ENCODE results near the gene PROKR1.

Gene PROKR1

DNA sequence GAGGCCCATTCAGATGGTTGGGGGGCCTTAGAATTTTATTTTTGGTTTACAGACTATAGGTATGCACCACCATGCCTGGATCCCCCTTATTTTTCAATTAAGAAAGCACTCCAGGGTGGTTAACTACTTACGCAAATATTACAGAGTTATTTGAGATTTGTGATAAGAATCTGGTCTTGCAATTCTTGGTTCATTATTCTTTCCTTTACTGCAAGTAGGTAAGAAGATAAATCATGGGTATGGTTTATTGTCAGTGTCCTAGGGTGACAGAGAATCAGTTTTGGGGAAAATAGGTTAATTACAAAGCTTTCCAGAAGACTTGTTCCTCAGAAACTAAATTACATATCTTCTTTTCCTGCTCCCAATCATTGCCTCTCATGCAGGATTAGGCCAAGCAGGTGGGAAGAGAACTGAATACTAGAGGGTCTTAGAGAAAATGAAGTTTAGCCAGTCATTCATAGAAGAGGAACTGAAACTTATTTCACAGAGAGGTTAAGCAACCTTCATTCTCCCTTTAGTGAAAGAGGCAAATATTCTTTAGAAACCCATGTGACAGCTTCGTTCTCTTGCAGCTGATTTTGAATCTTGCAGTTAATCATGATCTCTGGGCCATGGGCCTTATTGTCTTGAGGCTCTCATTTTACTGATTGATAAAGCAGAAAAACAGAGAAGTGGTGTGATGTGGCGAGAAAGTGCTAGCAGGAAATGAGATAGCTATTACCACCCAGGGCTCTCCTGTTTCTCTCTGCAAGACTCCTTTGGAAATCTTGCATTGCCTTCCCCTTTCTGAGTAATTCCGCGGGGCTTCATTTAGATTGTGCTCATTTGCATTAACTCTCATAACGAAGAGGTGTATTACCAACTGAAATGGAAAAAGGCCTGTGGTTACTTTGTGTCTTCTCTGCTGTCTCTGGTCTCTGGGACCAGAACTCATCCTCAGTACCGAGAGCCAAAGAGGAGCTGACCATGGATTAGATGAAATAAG, 46.5 kb downstream of the PROKR1 start:
- H3K9ac ChIP-seq (ENCODE audit: low read length): no peak overlapping the region
- no peak overlapping the region for H3K27ac ChIP-seq (ENCODE audit: low read depth, low read length)
- H3K4me1 ChIP-seq (ENCODE audit: control insufficient read depth, insufficient read depth, low read length): no peaks in the 10 kb centered on the region
- no peak overlapping the region for H3K4me3 ChIP-seq (ENCODE audit: low read length)
- H3K36me3 ChIP-seq (ENCODE audit: control insufficient read depth, insufficient read depth, low read length): no peaks in the 10 kb centered on the region
- no peaks in the 10 kb centered on the region for H3K27me3 ChIP-seq (ENCODE audit: control insufficient read depth, insufficient read depth, low read length)

DNA sequence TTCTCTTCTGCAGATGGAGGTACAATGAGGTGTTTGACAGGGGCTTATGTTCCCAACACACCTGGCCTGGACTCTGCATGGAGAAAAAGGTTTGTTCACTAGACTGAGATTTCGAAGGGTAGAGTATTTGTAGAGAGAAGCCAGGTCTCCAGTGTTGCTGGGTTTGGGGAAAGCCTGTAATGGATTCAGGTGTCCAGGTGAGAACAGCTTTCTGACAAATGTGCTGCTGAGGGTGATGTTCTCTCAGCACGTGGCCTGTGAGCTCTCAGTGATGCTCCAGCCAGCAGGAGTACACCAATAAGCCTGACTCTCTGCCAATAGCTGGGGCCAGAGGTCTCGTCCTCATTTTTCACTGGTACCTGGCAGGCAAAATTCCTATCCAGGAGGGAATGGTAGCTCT, 47.5 kb downstream of the PROKR1 start:
- Histone ChIP-seq H3K4me3 (ENCODE audit: low read length) (no peak overlapping the region), H3K9ac (ENCODE audit: low read length) (no peak overlapping the region), H3K36me3 (ENCODE audit: control insufficient read depth, insufficient read depth, low read length) (no peaks in the 10 kb centered on the region), H3K27me3 (ENCODE audit: control insufficient read depth, insufficient read depth, low read length) (no peaks in the 10 kb centered on the region), H3K27ac (ENCODE audit: low read depth, low read length) (no peak overlapping the region), H3K4me1 (ENCODE audit: control insufficient read depth, insufficient read depth, low read length) (no peaks in the 10 kb centered on the region)

DNA sequence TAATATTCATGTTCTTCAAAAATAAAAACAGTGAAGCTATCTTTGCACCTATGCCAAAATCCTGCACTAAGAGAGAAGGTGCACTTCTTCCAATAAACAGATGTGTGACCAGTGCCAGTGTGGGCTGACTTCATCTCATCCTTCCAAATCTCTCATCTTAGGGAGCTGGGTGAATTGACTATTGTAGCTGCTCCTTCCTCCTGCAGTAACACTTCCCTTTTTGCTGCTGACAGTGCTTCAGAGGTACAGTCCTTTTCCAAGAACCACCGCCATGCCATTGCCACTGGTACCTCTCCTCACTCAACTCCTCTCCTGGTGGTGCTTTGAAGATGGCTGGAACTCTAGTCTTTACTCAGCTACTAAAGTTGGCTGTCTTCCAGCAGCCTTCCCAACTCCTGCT, 49.1 kb downstream of the PROKR1 start:
- Histone ChIP-seq H3K4me1 (ENCODE audit: control insufficient read depth, insufficient read depth, low read length) (no peaks in the 10 kb centered on the region), H3K27ac (ENCODE audit: low read depth, low read length) (no peak overlapping the region), H3K4me3 (ENCODE audit: low read length) (no peak overlapping the region), H3K9ac (ENCODE audit: low read length) (no peak overlapping the region), H3K27me3 (ENCODE audit: control insufficient read depth, insufficient read depth, low read length) (no peaks in the 10 kb centered on the region), H3K36me3 (ENCODE audit: control insufficient read depth, insufficient read depth, low read length) (no peaks in the 10 kb centered on the region)

DNA sequence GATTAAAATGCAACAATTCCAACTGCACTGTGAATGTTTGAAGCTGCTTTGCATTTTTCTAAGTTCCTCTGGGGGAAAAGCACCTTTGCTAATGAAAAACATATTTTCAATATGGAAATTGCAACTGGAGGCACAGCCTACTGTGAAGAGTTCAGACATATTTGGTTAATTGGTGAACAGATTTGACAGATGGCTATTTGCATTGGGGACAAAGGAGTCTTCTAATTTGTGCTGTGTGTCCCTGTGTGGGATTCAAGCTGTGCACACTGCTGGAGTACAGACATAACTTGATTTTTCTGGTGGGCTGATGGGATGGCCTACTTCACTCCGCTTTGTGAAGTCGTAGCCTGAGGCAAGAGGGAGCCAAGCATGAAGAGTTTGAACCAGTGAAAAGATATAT, 50.6 kb downstream of the PROKR1 start:
- no peaks in the 10 kb centered on the region for H3K27me3 ChIP-seq (ENCODE audit: control insufficient read depth, insufficient read depth, low read length)
- no peak overlapping the region for H3K9ac ChIP-seq (ENCODE audit: low read length)
- no peaks in the 10 kb centered on the region for H3K36me3 ChIP-seq (ENCODE audit: control insufficient read depth, insufficient read depth, low read length)
- H3K27ac ChIP-seq (ENCODE audit: low read depth, low read length): no peak overlapping the region
- no peak overlapping the region for H3K4me3 ChIP-seq (ENCODE audit: low read length)
- H3K4me1 ChIP-seq (ENCODE audit: control insufficient read depth, insufficient read depth, low read length): no peaks in the 10 kb centered on the region

DNA sequence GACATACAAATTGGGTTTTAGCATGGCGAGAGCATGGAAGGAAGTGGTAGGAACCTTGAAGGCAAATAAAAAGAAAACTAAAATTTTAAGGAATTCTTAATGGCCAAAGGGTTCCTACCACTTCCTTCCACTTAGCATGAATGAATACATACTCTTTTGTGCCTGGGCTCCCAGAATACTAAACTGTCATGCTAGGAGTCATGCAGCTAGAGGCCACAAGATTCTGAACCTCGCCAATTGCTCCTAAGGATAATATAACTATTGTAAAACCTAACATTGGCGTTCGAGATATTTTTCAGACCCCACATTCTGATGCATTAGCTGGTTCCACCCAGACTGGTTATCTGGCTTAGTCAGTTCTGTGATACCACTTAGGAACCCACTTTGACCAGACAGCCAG, 52.6 kb downstream of the PROKR1 start:
- H3K36me3 ChIP-seq (ENCODE audit: control insufficient read depth, insufficient read depth, low read length): no peaks in the 10 kb centered on the region
- H3K4me3 ChIP-seq (ENCODE audit: low read length): no peak overlapping the region
- no peaks in the 10 kb centered on the region for H3K27me3 ChIP-seq (ENCODE audit: control insufficient read depth, insufficient read depth, low read length)
- no peaks in the 10 kb centered on the region for H3K4me1 ChIP-seq (ENCODE audit: control insufficient read depth, insufficient read depth, low read length)
- H3K9ac ChIP-seq (ENCODE audit: low read length): no peak overlapping the region
- no peak overlapping the region for H3K27ac ChIP-seq (ENCODE audit: low read depth, low read length)

DNA sequence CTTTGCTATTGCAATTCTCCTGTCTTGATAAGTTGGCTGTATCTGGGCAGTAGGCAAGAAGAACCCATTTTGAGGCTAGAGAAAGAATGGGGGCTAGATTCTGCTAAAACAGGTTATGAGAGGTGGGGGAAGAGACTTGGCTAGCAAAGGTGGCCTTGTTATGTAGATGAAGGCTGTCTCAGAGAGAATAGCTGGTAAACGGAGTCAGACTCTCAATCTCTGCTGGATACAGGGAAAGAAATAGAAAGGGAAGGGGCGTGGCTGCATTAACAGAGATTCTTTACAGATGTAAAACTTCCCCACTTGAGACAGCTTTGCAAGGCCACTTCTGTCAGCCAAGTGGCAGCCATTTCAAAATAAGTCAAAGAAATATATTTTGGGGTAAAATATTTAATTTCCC, 53.2 kb downstream of the PROKR1 start:
- H3K27me3 ChIP-seq (ENCODE audit: control insufficient read depth, insufficient read depth, low read length): no peaks in the 10 kb centered on the region
- H3K4me1 ChIP-seq (ENCODE audit: control insufficient read depth, insufficient read depth, low read length): no peaks in the 10 kb centered on the region
- H3K4me3 ChIP-seq (ENCODE audit: low read length): no peak overlapping the region

DNA sequence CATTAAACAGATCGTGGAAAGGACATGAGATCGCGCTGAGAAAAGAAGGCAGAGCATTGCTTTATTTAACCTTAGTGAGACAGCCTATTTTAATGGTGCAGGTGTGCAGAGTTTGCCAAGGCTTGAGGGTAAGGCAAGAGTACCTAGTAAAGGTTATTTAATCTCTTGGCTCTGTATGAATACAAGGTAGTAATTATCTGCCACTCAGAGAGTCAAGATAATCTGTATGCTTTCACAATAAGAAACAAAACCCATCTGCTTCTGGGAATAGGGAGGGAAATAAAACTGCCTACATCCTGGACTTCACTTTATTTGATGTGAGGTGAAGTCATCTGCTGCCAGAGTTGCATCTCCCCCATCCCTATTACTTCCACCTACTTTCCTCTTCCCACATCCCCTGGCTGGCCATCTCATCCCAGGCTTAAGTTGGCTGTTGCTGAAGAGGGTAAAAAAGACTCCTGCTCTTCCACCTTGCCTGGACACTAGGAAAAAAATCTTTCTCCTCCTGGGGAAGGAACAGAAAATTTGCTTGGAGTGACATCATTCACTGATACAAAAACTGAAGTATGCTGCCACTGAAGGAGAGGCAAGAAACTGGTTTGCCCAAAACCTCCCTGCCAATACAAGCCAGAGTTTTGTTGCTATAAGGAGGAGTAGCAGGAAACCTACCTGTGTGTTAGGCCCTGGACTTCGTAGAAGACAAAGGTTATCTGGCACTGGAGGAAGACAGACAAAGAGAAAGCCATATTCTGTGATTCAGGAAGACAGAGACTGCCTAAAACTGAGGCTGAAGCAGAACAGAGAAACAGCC, 55.4 kb downstream of the PROKR1 start:
- Histone ChIP-seq H3K4me1 (ENCODE audit: control insufficient read depth, insufficient read depth, low read length) (no peaks in the 10 kb centered on the region), H3K27ac (ENCODE audit: low read depth, low read length) (no peak overlapping the region), H3K4me3 (ENCODE audit: low read length) (no peak overlapping the region), H3K27me3 (ENCODE audit: control insufficient read depth, insufficient read depth, low read length) (no peaks in the 10 kb centered on the region), H3K36me3 (ENCODE audit: control insufficient read depth, insufficient read depth, low read length) (no peaks in the 10 kb centered on the region), H3K9ac (ENCODE audit: low read length) (no peak overlapping the region)

More for the DNA sequence above, 53.2 kb downstream of the PROKR1 start:
- no peak overlapping the region for H3K9ac ChIP-seq (ENCODE audit: low read length)
- no peak overlapping the region for H3K27ac ChIP-seq (ENCODE audit: low read depth, low read length)
- no peaks in the 10 kb centered on the region for H3K36me3 ChIP-seq (ENCODE audit: control insufficient read depth, insufficient read depth, low read length)

DNA sequence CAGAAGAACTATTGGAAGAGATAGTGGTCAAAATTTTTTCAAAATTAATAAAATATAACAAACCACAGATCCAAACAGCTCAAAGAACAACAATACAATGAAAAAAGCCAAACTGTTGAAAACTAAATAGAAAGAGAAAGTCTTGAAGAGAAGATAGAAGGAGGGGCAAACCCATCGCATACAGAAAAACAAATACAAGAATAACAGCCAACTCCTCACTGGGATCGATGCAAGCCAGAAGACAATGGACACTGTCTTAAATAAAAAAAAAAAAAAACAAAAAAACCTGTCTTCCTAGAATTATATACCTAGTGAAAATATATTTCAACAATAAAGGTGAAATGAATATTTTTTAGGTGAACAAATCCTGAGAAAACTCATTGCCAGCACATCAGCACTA, 57.2 kb downstream of the PROKR1 start:
- Histone ChIP-seq H3K4me3 (ENCODE audit: low read length) (no peak overlapping the region), H3K27ac (ENCODE audit: low read depth, low read length) (no peak overlapping the region), H3K4me1 (ENCODE audit: control insufficient read depth, insufficient read depth, low read length) (no peaks in the 10 kb centered on the region), H3K36me3 (ENCODE audit: control insufficient read depth, insufficient read depth, low read length) (no peaks in the 10 kb centered on the region), H3K9ac (ENCODE audit: low read length) (no peak overlapping the region), H3K27me3 (ENCODE audit: control insufficient read depth, insufficient read depth, low read length) (no peaks in the 10 kb centered on the region)

DNA sequence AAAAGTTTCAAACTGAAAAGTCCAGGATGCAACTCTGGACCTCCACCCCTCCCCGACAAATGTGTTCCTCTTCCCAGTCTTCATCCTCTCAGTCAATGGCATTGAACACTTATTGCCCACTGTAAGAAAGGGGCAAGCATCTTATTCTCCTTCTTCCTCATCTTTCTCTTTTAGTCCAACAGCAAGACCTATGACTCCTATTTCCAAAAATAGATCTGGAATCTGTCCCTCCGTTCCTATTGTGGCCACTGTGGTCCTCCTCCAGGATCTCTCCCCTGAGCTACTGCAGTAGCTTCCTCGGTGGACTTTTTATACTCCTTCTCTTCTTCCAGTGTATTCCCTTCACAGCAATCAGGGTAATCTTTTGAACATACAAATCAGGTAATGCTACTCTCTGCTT, 63.3 kb downstream of the PROKR1 start:
- H3K4me1 ChIP-seq (ENCODE audit: control insufficient read depth, insufficient read depth, low read length): no peaks in the 10 kb centered on the region
- no peak overlapping the region for H3K4me3 ChIP-seq (ENCODE audit: low read length)
- no peak overlapping the region for H3K27ac ChIP-seq (ENCODE audit: low read depth, low read length)
- no peaks in the 10 kb centered on the region for H3K27me3 ChIP-seq (ENCODE audit: control insufficient read depth, insufficient read depth, low read length)
- no peak overlapping the region for H3K9ac ChIP-seq (ENCODE audit: low read length)
- no peaks in the 10 kb centered on the region for H3K36me3 ChIP-seq (ENCODE audit: control insufficient read depth, insufficient read depth, low read length)
